ENCODE measurements around the gene RASGRP1.

RASGRP1 gene

GRCh38 chr15:38526158-38526557 is 38.5 kb downstream of the RASGRP1 start:
- no peak overlapping the region for H3K4me3 ChIP-seq (ENCODE audit: low read depth, low read length)
- TF ChIP-seq, protein P1, sequence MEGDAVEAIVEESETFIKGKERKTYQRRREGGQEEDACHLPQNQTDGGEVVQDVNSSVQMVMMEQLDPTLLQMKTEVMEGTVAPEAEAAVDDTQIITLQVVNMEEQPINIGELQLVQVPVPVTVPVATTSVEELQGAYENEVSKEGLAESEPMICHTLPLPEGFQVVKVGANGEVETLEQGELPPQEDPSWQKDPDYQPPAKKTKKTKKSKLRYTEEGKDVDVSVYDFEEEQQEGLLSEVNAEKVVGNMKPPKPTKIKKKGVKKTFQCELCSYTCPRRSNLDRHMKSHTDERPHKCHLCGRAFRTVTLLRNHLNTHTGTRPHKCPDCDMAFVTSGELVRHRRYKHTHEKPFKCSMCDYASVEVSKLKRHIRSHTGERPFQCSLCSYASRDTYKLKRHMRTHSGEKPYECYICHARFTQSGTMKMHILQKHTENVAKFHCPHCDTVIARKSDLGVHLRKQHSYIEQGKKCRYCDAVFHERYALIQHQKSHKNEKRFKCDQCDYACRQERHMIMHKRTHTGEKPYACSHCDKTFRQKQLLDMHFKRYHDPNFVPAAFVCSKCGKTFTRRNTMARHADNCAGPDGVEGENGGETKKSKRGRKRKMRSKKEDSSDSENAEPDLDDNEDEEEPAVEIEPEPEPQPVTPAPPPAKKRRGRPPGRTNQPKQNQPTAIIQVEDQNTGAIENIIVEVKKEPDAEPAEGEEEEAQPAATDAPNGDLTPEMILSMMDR (IDR thresholded peaks at IDR 0.05; ENCODE audit: low read depth, low read length, missing control alignments): no peak
- in situ Hi-C loops (cut with HindIII; ENCODE audit: low sequenced_read_pairs): no loop called here
- DNase-seq (ENCODE audit: low read depth): no peak

- DNase-seq (ENCODE audit: low read depth): no peak
- TF ChIP-seq, protein P1 (IDR thresholded peaks at IDR 0.05; ENCODE audit: low read depth, low read length, missing control alignments): no peak
- in situ Hi-C loops (cut with HindIII; ENCODE audit: low sequenced_read_pairs): no loop called here
- H3K4me3 ChIP-seq (ENCODE audit: low read depth, low read length): no peak overlapping the region
Measured at GRCh38 chr15:38525489-38525888, 39.1 kb downstream of the RASGRP1 start.

- TF ChIP-seq, protein P1 (IDR thresholded peaks at IDR 0.05; ENCODE audit: low read depth, low read length, missing control alignments): no peak
- in situ Hi-C loops (cut with HindIII; ENCODE audit: low sequenced_read_pairs): no loop called here
- DNase-seq (ENCODE audit: low read depth): no peak
- no peak overlapping the region for H3K4me3 ChIP-seq (ENCODE audit: low read depth, low read length)
Measured at GRCh38 chr15:38524156-38524555, 40.5 kb downstream of the RASGRP1 start.

DNA sequence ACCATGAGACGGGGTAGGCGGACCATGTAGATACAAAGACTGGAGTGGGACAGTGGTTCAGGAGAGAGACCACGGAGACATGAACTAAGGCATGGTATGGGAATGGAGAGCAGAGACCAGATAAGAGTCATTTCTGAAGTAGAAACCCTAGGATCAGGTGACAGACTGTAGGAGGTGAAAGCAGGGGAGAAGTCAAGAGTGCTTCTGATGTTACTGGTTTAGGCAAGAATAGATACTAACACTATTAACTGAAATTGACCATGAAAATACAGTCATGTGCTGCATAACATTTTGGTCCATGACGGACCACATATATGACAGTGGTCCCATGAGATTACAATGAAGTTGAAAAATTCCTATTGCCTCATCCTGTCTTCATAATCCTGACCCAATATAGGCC is 41.7 kb downstream of the RASGRP1 start:
- no peak for DNase-seq (ENCODE audit: low read depth)
- TF ChIP-seq, protein P1 (IDR thresholded peaks at IDR 0.05; ENCODE audit: low read depth, low read length, missing control alignments): no peak

GRCh38 chr15:38521316-38521715 is 43.3 kb downstream of the RASGRP1 start:
- H3K4me3 ChIP-seq (ENCODE audit: low read depth, low read length): no peak overlapping the region
- no peak for DNase-seq (ENCODE audit: low read depth)
- in situ Hi-C loops (cut with HindIII; ENCODE audit: low sequenced_read_pairs): no loop called here
- TF ChIP-seq, protein P1 (IDR thresholded peaks at IDR 0.05; ENCODE audit: low read depth, low read length, missing control alignments): no peak

More for the DNA sequence above, 41.7 kb downstream of the RASGRP1 start:
- H3K4me3 ChIP-seq (ENCODE audit: low read depth, low read length): no peak overlapping the region
- in situ Hi-C loops (cut with HindIII; ENCODE audit: low sequenced_read_pairs): no loop called here

- no peak overlapping the region for H3K4me3 ChIP-seq (ENCODE audit: low read depth, low read length)
- in situ Hi-C loops (cut with HindIII; ENCODE audit: low sequenced_read_pairs): no loop called here
- no peak for DNase-seq (ENCODE audit: low read depth)
- TF ChIP-seq, protein P1 (IDR thresholded peaks at IDR 0.05; ENCODE audit: low read depth, low read length, missing control alignments): no peak
Measured at GRCh38 chr15:38520035-38520434, 44.6 kb downstream of the RASGRP1 start.

- H3K4me3 ChIP-seq (ENCODE audit: low read depth, low read length): no peak overlapping the region
- TF ChIP-seq, protein P1 (IDR thresholded peaks at IDR 0.05; ENCODE audit: low read depth, low read length, missing control alignments): no peak
- in situ Hi-C loops (cut with HindIII; ENCODE audit: low sequenced_read_pairs): no loop called here
- DNase-seq (ENCODE audit: low read depth): no peak
Measured at GRCh38 chr15:38518084-38518483, 46.5 kb downstream of the RASGRP1 start.

Measured in astrocyte of the cerebellum (primary cell).